GM12875 (cell line): ENCODE data around the gene PLAU.

ENCODE experiments used
- H3K4me3 ChIP-seq: one replicate; pipeline ENCODE4 v1.5.1; 2011; ENCODE audit warnings: low read depth, low read length, control low read depth
- TF ChIP-seq, protein P1 (sequence below): IDR thresholded peaks from 2 replicates; pipeline ENCODE4 v1.5.1; 2011; ENCODE audit warnings: low read depth, mild to moderate bottlenecking, control low read depth, inconsistent platforms, low read length, moderate library complexity, borderline replicate concordance; ENCODE audit not compliant: insufficient read depth

Gene PLAU

GRCh38 chr10:73900064-73900463 lies 10.9 kb upstream of the PLAU start:
- H3K4me3 ChIP-seq, result no peak overlapping the region
- TF ChIP-seq, protein P1, sequence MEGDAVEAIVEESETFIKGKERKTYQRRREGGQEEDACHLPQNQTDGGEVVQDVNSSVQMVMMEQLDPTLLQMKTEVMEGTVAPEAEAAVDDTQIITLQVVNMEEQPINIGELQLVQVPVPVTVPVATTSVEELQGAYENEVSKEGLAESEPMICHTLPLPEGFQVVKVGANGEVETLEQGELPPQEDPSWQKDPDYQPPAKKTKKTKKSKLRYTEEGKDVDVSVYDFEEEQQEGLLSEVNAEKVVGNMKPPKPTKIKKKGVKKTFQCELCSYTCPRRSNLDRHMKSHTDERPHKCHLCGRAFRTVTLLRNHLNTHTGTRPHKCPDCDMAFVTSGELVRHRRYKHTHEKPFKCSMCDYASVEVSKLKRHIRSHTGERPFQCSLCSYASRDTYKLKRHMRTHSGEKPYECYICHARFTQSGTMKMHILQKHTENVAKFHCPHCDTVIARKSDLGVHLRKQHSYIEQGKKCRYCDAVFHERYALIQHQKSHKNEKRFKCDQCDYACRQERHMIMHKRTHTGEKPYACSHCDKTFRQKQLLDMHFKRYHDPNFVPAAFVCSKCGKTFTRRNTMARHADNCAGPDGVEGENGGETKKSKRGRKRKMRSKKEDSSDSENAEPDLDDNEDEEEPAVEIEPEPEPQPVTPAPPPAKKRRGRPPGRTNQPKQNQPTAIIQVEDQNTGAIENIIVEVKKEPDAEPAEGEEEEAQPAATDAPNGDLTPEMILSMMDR, result no peak

GRCh38 chr10:73901261-73901660 lies 9.7 kb upstream of the PLAU start:
- TF ChIP-seq, protein P1, result no peak
- no peak overlapping the region for H3K4me3 ChIP-seq

DNA sequence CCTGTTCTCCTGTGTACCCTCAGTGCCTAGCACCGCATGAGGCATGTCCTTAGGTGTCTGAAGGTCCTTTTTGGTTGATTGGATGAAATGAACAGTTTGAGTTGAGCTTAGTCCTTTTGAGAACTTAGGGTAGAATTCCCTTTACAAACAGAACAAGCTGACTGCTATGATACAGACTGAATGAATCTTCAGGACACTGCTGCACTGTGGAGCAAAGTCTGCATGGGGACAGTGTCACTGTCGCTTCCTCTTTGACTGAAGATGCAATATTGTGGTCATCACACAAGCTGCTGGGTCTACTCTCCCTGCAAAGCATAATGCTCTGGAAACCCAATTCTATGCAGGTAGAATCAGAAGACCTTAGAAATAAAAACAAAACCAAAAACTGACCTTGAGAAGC lies 8.6 kb upstream of the PLAU start:
- TF ChIP-seq, protein P1, result no peak

DNA sequence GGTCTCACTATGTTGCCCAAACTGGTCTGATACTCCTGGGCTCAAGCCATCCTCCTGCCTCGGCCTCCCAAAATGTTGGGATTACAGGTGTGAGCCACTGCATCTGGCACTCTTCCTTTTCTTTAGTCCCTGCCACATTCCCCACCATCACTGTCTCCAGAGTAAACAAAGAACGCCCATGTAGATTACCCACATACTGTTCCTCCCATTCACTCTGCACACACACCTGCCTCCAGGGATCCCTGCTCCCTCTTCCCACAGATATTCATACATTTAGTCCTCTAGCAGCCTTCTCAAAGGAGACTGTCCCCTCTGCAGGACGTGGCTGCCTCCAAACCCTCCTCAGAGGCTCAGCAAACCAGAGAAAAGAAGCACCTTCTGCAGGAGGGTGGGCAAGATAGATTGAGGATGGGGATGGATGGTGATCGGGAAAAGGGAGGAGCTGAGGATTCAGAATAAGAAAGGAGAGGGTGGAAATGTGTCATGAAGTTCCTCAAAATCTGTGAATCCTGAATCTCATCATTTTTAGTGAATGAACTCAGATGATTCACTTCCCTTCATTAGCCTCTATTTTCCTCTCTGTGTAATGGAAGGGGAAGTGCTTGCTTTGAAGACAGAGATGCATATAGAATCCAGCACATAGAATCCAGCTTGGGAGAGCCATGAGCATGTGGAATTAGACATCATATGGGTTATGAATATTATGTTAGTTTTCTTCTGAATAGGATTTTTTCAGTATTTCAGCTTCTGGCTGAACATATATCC lies 5.5 kb upstream of the PLAU start:
- TF ChIP-seq, protein P1, result no peak
- H3K4me3 ChIP-seq, result no peak overlapping the region

More for the DNA sequence above, 8.6 kb upstream of the PLAU start:
- H3K4me3 ChIP-seq, result no peak overlapping the region

GRCh38 chr10:73906524-73907447 lies 4.1 kb upstream of the PLAU start:
- TF ChIP-seq, protein P1, result no peak
- no peak overlapping the region for H3K4me3 ChIP-seq

DNA sequence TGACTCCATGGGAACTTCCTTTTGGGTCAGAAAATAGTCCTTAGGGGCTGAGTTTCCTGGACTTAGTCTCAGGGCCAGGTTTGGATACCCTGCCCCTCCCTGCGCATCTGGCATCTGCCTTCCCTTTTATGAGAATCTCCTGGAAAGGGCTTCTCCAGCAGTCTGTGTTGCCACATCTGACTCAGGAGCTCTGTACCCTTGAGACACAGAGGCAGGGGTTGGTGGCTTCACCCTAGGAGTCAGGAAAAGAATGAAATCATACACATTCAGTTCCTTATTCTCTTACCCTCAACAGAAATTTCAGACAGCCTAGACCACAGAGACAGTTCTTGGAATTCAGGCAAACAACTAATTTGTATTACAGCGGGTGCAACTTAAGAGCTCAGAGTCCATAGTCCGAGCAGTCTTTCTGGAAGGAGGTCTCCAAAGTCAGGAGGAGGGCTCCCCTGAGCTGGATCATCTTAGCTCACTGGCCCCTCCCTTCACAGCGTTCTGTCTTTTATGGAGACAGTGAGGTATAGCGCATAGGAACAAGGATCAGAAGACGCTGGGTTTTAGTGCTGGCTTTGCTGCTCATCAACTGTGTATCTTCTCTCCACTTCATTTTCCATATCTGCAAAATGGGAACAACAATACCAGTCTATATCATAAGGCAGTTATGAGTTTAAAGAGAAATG lies 3.0 kb upstream of the PLAU start:
- TF ChIP-seq, protein P1, result no peak
- no peak overlapping the region for H3K4me3 ChIP-seq
